AG04450 (cell line): Measurements from ENCODE around the gene CNNM3. TPM values are rescaled to one million over a fixed set of nuclear protein-coding genes. Genes with fewer than 3 reads are reported as not detected.

Source experiments
- CTCF ChIA-PET: fragments of 300-600, 350-600 bp; formaldehyde crosslinking; extraction: SDS; loops from one replicate; lab custom pipeline; 2022; ENCODE audit warnings: antibody characterized with exemption, inconsistent platforms; lab: Charles Lee
- POLR2A ChIA-PET: fragments of 350-600 bp; formaldehyde crosslinking; extraction: SDS; loops from one replicate; lab custom pipeline; 2021; ENCODE audit warnings: antibody characterized with exemption, inconsistent platforms; lab: Yijun Ruan, JAX
- DNase-seq: peaks from one replicate; pipeline ENCODE4 v3.0.0-alpha.2; 2011; ENCODE audit warnings: low read depth, low spot score
- H3K27ac ChIP-seq: one replicate; pipeline ENCODE4 v1.5.1; 2012; ENCODE audit warnings: low read depth, low read length, control low read depth
- H3K27me3 ChIP-seq: one replicate; pipeline ENCODE4 v1.6.0; 2012; ENCODE audit warnings: low read length; ENCODE audit not compliant: control insufficient read depth, insufficient read depth
- H3K4me3 ChIP-seq: 2 replicates; pipeline ENCODE4 v1.5.1; 2011; ENCODE audit warnings: mild to moderate bottlenecking, low read depth, low read length, control low read depth
- H3K9me3 ChIP-seq: 2 replicates; pipeline ENCODE4 v1.5.1; 2012; ENCODE audit warnings: low read length; ENCODE audit not compliant: control insufficient read depth, insufficient read depth
- CTCF ChIP-seq: IDR thresholded peaks from 2 replicates; pipeline ENCODE4 v1.5.1; 2011; ENCODE audit warnings: low read depth, low read length, control low read depth, inconsistent platforms
- polyA plus RNA-seq: library from polyadenylated mRNA; depleted of rRNA; stranded (reverse); fragments of >200 nt; gene quantifications from 2 replicates; pipeline ENCODE4 v1.2.3, GENCODE V29; 2011

Gene CNNM3
- polyA plus RNA-seq, 1 experiment: 5.1 TPM

GRCh38 chr2:96839293-96839874 lies 23.3 kb downstream of the CNNM3 start:
- no peak for DNase-seq
- ChIA-PET POLR2A (interaction anchor here (0.5 to 1.0 kb wide), 2 partner anchors 15 to 308 kb away, joined by 3 to 4 read pairs; no protein-coding TSS in a partner anchor), CTCF (no interaction called here)
- Histone ChIP-seq H3K27me3 (no peaks in the 10 kb centered on the region), H3K9me3 (no peaks in the 10 kb centered on the region), H3K27ac (no peak overlapping the region), H3K4me3 (no peak overlapping the region)
- no peak for TF ChIP-seq CTCF

GRCh38 chr2:96839875-96840850 lies 24.1 kb downstream of the CNNM3 start:
- no peak overlapping the region for H3K27ac ChIP-seq
- no peaks in the 10 kb centered on the region for H3K9me3 ChIP-seq
- TF ChIP-seq CTCF: no peak
- ChIA-PET POLR2A (interaction anchor here (0.5 to 1.0 kb wide), 2 partner anchors 16 to 308 kb away, joined by 3 to 4 read pairs; no protein-coding TSS in a partner anchor), CTCF (no interaction called here)
- no peaks in the 10 kb centered on the region for H3K27me3 ChIP-seq
- no peak overlapping the region for H3K4me3 ChIP-seq
- no peak for DNase-seq

GRCh38 chr2:96841701-96842495 lies 25.8 kb downstream of the CNNM3 start:
- POLR2A ChIA-PET: no interaction called here
- DNase-seq: no peak

GRCh38 chr2:96842600-96842999 lies 26.5 kb downstream of the CNNM3 start:
- TF ChIP-seq CTCF: no peak

More at GRCh38 chr2:96841701-96842495, 25.8 kb downstream of the CNNM3 start:
- Histone ChIP-seq H3K9me3 (no peaks in the 10 kb centered on the region), H3K27ac (no peak overlapping the region), H3K27me3 (no peaks in the 10 kb centered on the region), H3K4me3 (no peak overlapping the region)
- TF ChIP-seq CTCF: no peak
- CTCF ChIA-PET: interaction anchor here (0.7 kb wide), 1 partner anchor 27 kb away, joined by 5 read pairs; no protein-coding TSS in a partner anchor

More at GRCh38 chr2:96842600-96842999, 26.5 kb downstream of the CNNM3 start:
- H3K27ac ChIP-seq: no peak overlapping the region
- no peak for DNase-seq
- H3K4me3 ChIP-seq: no peak overlapping the region
- POLR2A ChIA-PET: no interaction called here
- CTCF ChIA-PET: interaction anchor here (0.7 kb wide), 1 partner anchor 26 kb away, joined by 5 read pairs; no protein-coding TSS in a partner anchor
- no peaks in the 10 kb centered on the region for H3K27me3 ChIP-seq
- H3K9me3 ChIP-seq: no peaks in the 10 kb centered on the region
